ENCODE results near the gene ITGB4. TPM values are rescaled to one million over a fixed set of nuclear protein-coding genes. Genes with fewer than 3 reads are reported as not detected.

Gene ITGB4
- total and polyA plus RNA-seq, 2 of the 13 experiments (the other 11 are each of a cell fraction or from before 2014, with no cell fraction given): 6.9 to 14.5 TPM

DNA sequence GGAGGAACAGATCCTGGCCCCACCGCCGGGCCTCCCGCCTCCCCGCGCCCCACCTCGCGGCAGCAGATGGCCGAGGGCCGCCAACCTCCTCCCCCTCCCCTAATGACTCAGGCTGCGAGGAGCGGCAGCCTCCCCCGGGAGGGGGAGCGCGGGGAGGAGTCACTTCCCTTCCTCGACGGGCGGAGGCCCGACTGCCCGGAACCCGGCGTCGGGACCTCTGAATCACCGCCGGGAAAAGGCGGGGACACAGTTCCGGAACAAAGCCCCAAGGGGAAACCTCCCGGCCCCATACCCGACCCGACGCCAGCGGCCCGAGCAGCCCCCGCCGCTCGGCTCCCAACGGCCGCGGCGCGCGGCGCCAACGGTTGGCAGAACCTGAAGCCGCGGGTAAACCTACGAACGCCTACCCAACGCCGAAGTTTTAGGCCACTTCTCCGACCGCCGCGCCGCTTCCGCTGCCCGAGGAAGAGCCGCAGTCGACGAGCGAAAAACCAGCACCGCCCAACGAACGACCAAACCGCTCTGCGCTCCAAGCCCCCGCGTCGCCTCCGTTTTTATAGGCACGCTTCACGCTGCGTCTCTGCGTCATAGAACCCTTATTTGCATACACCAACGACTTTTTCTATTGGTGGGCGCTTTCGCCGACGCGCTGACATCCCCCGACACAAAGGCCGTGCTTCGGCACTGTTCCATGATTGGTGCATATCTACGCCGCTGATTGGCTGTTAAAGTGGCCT is 58.2 kb downstream of the ITGB4 start (continued):
- TF ChIP-seq ZNF264 (CRISPR knock-in tag; IDR thresholded peaks at IDR 0.05): peak; percentile 57; the same call in 1 of the 2 replicates
- peak; percentile 68; the same call in 1 of the 2 replicates for TF ChIP-seq RNF2 (conservative IDR thresholded peaks at IDR 0.05; ENCODE audit: low read depth)
- peak; percentile 75; the same call in 1 of the 2 replicates for TF ChIP-seq NFE2L1 (CRISPR knock-in tag; IDR thresholded peaks at IDR 0.05; ENCODE audit: borderline replicate concordance)
- TF ChIP-seq NFE2 (CRISPR knock-in tag; IDR thresholded peaks at IDR 0.05): no peak
- TF ChIP-seq ZNF468 (CRISPR knock-in tag; IDR thresholded peaks at IDR 0.05): 0 out of 2 replicates have a peak, but pooled peaks have one; percentile 80
- peak; percentile 26; the same call in 1 of the 2 replicates for TF ChIP-seq MAFF (IDR thresholded peaks at IDR 0.05; ENCODE audit: low read depth, low read length)
- peak in 1 of 2 experiments; percentile 88; a peak in 2 of 4 replicates for TF ChIP-seq KLF16 (CRISPR knock-in tag; IDR thresholded peaks at IDR 0.05)
- peak; percentile 98 for TF ChIP-seq ERF (CRISPR knock-in tag; IDR thresholded peaks at IDR 0.05)
- TF ChIP-seq, protein P1, sequence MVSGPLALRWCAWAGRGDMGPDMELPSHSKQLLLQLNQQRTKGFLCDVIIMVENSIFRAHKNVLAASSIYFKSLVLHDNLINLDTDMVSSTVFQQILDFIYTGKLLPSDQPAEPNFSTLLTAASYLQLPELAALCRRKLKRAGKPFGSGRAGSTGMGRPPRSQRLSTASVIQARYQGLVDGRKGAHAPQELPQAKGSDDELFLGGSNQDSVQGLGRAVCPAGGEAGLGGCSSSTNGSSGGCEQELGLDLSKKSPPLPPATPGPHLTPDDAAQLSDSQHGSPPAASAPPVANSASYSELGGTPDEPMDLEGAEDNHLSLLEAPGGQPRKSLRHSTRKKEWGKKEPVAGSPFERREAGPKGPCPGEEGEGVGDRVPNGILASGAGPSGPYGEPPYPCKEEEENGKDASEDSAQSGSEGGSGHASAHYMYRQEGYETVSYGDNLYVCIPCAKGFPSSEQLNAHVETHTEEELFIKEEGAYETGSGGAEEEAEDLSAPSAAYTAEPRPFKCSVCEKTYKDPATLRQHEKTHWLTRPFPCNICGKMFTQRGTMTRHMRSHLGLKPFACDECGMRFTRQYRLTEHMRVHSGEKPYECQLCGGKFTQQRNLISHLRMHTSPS (CRISPR knock-in tag; IDR thresholded peaks at IDR 0.05; ENCODE audit: low read depth): peak; percentile 46; the same call in 1 of the 2 replicates
- peak; percentile 84 for TF ChIP-seq ZNF589 (CRISPR knock-in tag; conservative IDR thresholded peaks at IDR 0.05)
- TF ChIP-seq, protein P2, sequence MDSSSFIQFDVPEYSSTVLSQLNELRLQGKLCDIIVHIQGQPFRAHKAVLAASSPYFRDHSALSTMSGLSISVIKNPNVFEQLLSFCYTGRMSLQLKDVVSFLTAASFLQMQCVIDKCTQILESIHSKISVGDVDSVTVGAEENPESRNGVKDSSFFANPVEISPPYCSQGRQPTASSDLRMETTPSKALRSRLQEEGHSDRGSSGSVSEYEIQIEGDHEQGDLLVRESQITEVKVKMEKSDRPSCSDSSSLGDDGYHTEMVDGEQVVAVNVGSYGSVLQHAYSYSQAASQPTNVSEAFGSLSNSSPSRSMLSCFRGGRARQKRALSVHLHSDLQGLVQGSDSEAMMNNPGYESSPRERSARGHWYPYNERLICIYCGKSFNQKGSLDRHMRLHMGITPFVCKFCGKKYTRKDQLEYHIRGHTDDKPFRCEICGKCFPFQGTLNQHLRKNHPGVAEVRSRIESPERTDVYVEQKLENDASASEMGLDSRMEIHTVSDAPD (CRISPR knock-in tag; IDR thresholded peaks at IDR 0.05): no peak
- peak; percentile 91; the same call in 1 of the 2 replicates for TF ChIP-seq GPN1 (CRISPR knock-in tag; IDR thresholded peaks at IDR 0.05; ENCODE audit: borderline replicate concordance)
- TF ChIP-seq SCMH1 (CRISPR knock-in tag; IDR thresholded peaks at IDR 0.05; ENCODE audit: borderline replicate concordance): no peak
- TF ChIP-seq, protein P3, sequence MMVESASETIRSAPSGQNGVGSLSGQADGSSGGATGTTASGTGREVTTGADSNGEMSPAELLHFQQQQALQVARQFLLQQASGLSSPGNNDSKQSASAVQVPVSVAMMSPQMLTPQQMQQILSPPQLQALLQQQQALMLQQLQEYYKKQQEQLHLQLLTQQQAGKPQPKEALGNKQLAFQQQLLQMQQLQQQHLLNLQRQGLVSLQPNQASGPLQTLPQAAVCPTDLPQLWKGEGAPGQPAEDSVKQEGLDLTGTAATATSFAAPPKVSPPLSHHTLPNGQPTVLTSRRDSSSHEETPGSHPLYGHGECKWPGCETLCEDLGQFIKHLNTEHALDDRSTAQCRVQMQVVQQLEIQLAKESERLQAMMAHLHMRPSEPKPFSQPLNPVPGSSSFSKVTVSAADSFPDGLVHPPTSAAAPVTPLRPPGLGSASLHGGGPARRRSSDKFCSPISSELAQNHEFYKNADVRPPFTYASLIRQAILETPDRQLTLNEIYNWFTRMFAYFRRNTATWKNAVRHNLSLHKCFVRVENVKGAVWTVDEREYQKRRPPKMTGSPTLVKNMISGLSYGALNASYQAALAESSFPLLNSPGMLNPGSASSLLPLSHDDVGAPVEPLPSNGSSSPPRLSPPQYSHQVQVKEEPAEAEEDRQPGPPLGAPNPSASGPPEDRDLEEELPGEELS (CRISPR knock-in tag; IDR thresholded peaks at IDR 0.05): peak; percentile 75
- TF ChIP-seq ZNF747 (CRISPR knock-in tag; IDR thresholded peaks at IDR 0.05; ENCODE audit: borderline replicate concordance): peak; percentile 79; the same call in 1 of the 2 replicates
- no peak; the same call in 1 of the 2 replicates for TF ChIP-seq ZNF530 (CRISPR knock-in tag; IDR thresholded peaks at IDR 0.05; ENCODE audit: low read depth)
- TF ChIP-seq, protein P4, sequence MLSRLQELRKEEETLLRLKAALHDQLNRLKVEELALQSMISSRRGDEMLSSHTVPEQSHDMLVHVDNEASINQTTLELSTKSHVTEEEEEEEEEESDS (CRISPR knock-in tag; IDR thresholded peaks at IDR 0.05; ENCODE audit: borderline replicate concordance): no peak
- TF ChIP-seq, protein P5, sequence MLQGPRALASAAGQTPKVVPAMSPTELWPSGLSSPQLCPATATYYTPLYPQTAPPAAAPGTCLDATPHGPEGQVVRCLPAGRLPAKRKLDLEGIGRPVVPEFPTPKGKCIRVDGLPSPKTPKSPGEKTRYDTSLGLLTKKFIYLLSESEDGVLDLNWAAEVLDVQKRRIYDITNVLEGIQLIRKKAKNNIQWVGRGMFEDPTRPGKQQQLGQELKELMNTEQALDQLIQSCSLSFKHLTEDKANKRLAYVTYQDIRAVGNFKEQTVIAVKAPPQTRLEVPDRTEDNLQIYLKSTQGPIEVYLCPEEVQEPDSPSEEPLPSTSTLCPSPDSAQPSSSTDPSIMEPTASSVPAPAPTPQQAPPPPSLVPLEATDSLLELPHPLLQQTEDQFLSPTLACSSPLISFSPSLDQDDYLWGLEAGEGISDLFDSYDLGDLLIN (CRISPR knock-in tag; IDR thresholded peaks at IDR 0.05; ENCODE audit: borderline replicate concordance): peak; percentile 97; the same call in 1 of the 2 replicates
- TF ChIP-seq ATM (IDR thresholded peaks at IDR 0.05; ENCODE audit: borderline replicate concordance): no peak
- peak; percentile 63; the same call in 1 of the 2 replicates for TF ChIP-seq ZKSCAN8 (CRISPR knock-in tag; IDR thresholded peaks at IDR 0.05; ENCODE audit: borderline replicate concordance)
- TF ChIP-seq HNRNPUL1 (IDR thresholded peaks at IDR 0.05; ENCODE audit: low read depth, low read length): peak; percentile 74; the same call in 1 of the 2 replicates
- TF ChIP-seq ZNF3 (CRISPR knock-in tag; IDR thresholded peaks at IDR 0.05): no peak
